Activated CD4-positive, alpha-beta T cell treated with anti-CD3 and anti-CD28 coated beads, Interleukin-2, amount 50 U/mL, for 1 hour (primary cell): ENCODE measurements around the gene HCN4.

Experiments used
- DNase-seq: peaks from one replicate; pipeline ENCODE4 v3.0.0-alpha.2; 2020

Gene HCN4

GRCh38 chr15:73344056-73344455 lies 24.7 kb downstream of the HCN4 start:
- DNase-seq = no peak

GRCh38 chr15:73341886-73342600 lies 26.7 kb downstream of the HCN4 start:
- no peak for DNase-seq

GRCh38 chr15:73340502-73341192 lies 28.1 kb downstream of the HCN4 start:
- no peak for DNase-seq

- DNase-seq = no peak
These were observed 30.0 kb downstream of the HCN4 start for GRCh38 chr15:73338606-73339374.

GRCh38 chr15:73338058-73338457 lies 30.7 kb downstream of the HCN4 start:
- DNase-seq = no peak

- DNase-seq = no peak
These were observed 31.6 kb downstream of the HCN4 start for GRCh38 chr15:73337187-73337586.

GRCh38 chr15:73336756-73337155 lies 32.0 kb downstream of the HCN4 start:
- DNase-seq = no peak

GRCh38 chr15:73335471-73335870 lies 33.3 kb downstream of the HCN4 start:
- no peak for DNase-seq

GRCh38 chr15:73335026-73335425 lies 33.7 kb downstream of the HCN4 start:
- DNase-seq = no peak

- DNase-seq = no peak
These were observed 34.7 kb downstream of the HCN4 start for GRCh38 chr15:73334086-73334485.

GRCh38 chr15:73333001-73333400 lies 35.8 kb downstream of the HCN4 start:
- DNase-seq = no peak

GRCh38 chr15:73331991-73332925 lies 36.5 kb downstream of the HCN4 start:
- DNase-seq = no peak

- no peak for DNase-seq
These were observed 37.3 kb downstream of the HCN4 start for GRCh38 chr15:73331501-73331900.

GRCh38 chr15:73330206-73331051 lies 38.3 kb downstream of the HCN4 start:
- DNase-seq = no peak

GRCh38 chr15:73329501-73330200 lies 39.1 kb downstream of the HCN4 start:
- no peak for DNase-seq

GRCh38 chr15:73328981-73329380 lies 39.8 kb downstream of the HCN4 start:
- DNase-seq = no peak

GRCh38 chr15:73328149-73328820 lies 40.5 kb downstream of the HCN4 start:
- no peak for DNase-seq

GRCh38 chr15:73326157-73326556 lies 42.6 kb downstream of the HCN4 start:
- DNase-seq = no peak

- DNase-seq = no peak
These were observed 43.4 kb downstream of the HCN4 start for GRCh38 chr15:73325191-73325861.
